Stimulated activated CD4-positive, alpha-beta T cell treated with anti-CD3 and anti-CD28 coated beads, Interleukin-15, amount 100 ng/mL, for 48 hours (primary cell): ENCODE results near the gene ACAP3.

Experiments
- DNase-seq, 2 donors: peaks; one replicate each; pipeline ENCODE4 v3.0.0-alpha.2; 2020; ENCODE audit warnings: low read depth in 2 of 2

The ACAP3 gene

GRCh38 chr1:1245178-1245816, 62.4 kb downstream of the ACAP3 start:
- no peak for DNase-seq

- no peak for DNase-seq
Observed at GRCh38 chr1:1244192-1244811, 63.4 kb downstream of the ACAP3 start.

- DNase-seq: no peak
Observed at GRCh38 chr1:1243807-1244191, 63.9 kb downstream of the ACAP3 start.

GRCh38 chr1:1243266-1243660, 64.5 kb downstream of the ACAP3 start:
- no peak for DNase-seq

- DNase-seq: no peak
Observed at GRCh38 chr1:1242461-1243265, 65.1 kb downstream of the ACAP3 start.
